Liver (tissue), 3 donors: ENCODE results near the gene RUNX1.

Source experiments
- ATF3 ChIP-seq: IDR thresholded peaks from 2 replicates; pipeline ENCODE4 v1.6.1; 2016; ENCODE audit warnings: antibody characterized with exemption
- CTCF ChIP-seq: fragments of 150-350 bp; IDR thresholded peaks from 2 replicates; pipeline ENCODE4 v1.5.1; 2017; ENCODE audit warnings: improper control_type of control experiment, low read depth, low read length; ENCODE audit not compliant: missing input control
- EGR1 ChIP-seq, 2 donors: IDR thresholded peaks; 2 replicates each; pipeline ENCODE4 v1.6.1; 2016 to 2018; ENCODE audit warnings: antibody characterized with exemption in 2 of 2, low read depth in 2 of 2
- FOXA1 ChIP-seq: IDR thresholded peaks from 2 replicates; pipeline ENCODE4 v1.6.1; 2016; ENCODE audit warnings: antibody characterized with exemption
- HNF4A ChIP-seq, 2 donors: conservative IDR thresholded peaks; 2 replicates each; pipeline ENCODE4 v1.6.1; 2016; ENCODE audit warnings: antibody characterized with exemption in 2 of 2, mild to moderate bottlenecking in 2 of 2
- HNF4G ChIP-seq: IDR thresholded peaks from 2 replicates; pipeline ENCODE4 v1.6.1; 2016; ENCODE audit warnings: antibody characterized with exemption
- JUND ChIP-seq, 2 donors: IDR thresholded peaks; 2 replicates each; pipeline ENCODE4 v1.6.1; 2016; ENCODE audit warnings: antibody characterized with exemption in 2 of 2
- MAX ChIP-seq: IDR thresholded peaks from 2 replicates; pipeline ENCODE4 v1.6.1; 2016; ENCODE audit warnings: antibody characterized with exemption
- REST ChIP-seq: IDR thresholded peaks from 2 replicates; pipeline ENCODE4 v1.6.1; 2016; ENCODE audit warnings: antibody characterized with exemption, mild to moderate bottlenecking
- RXRA ChIP-seq, 2 donors: IDR thresholded peaks; 2 replicates each; pipeline ENCODE4 v1.6.1; 2017 to 2018; ENCODE audit warnings: antibody characterized with exemption in 2 of 2, mild to moderate bottlenecking in 1 of 2
- SP1 ChIP-seq: IDR thresholded peaks from 2 replicates; pipeline ENCODE4 v1.6.1; 2018; ENCODE audit warnings: antibody characterized with exemption, mild to moderate bottlenecking
- TAF1 ChIP-seq: conservative IDR thresholded peaks from 2 replicates; pipeline ENCODE4 v1.6.1; 2016; ENCODE audit warnings: antibody characterized with exemption, mild to moderate bottlenecking
- YY1 ChIP-seq: IDR thresholded peaks from 2 replicates; pipeline ENCODE4 v1.6.1; 2016; ENCODE audit warnings: antibody characterized with exemption, mild to moderate bottlenecking
- ZBTB33 ChIP-seq: IDR thresholded peaks from 2 replicates; pipeline ENCODE4 v1.6.1; 2016; ENCODE audit warnings: antibody characterized with exemption
- donor health status: healthy.
- donor health status: healthy.

- no peak for TF ChIP-seq CTCF
- TF ChIP-seq REST, result peak; percentile 61
- peak in 1 of 2 donors; percentile 54 for TF ChIP-seq EGR1 (IDR thresholded peaks at IDR 0.05; ENCODE audit: low read depth in 2 of 2)
- peak; percentile 98 for TF ChIP-seq RXRA (IDR thresholded peaks at IDR 0.05)
- peak; percentile 78 for TF ChIP-seq MAX
- TF ChIP-seq FOXA1, result peak; percentile 54
- peak; percentile 93 for TF ChIP-seq ATF3
- TF ChIP-seq HNF4A (conservative IDR thresholded peaks at IDR 0.05), result peak; percentile 78 to 85
- TF ChIP-seq JUND (IDR thresholded peaks at IDR 0.05), result peak; percentile 90 to 92
- TF ChIP-seq TAF1, result peak; percentile 45
- TF ChIP-seq HNF4G, result peak; percentile 28
- peak; percentile 75 for TF ChIP-seq YY1
- peak; percentile 63 for TF ChIP-seq ZBTB33
- peak; percentile 91 for TF ChIP-seq SP1
Measured at GRCh38 chr21:34795548-34796180, 253.4 kb downstream of the RUNX1 start.
